Heart left ventricle (tissue), 13 donors: ENCODE data around the gene GRAMD4.

ENCODE experiments used
- POLR2A ChIP-seq, 2 donors: fragments of 450-650 bp; IDR thresholded peaks; one replicate each; pipeline ENCODE4 v1.6.1; 2017; ENCODE audit warnings: antibody characterized with exemption in 2 of 2, mild to moderate bottlenecking in 2 of 2, moderate library complexity in 2 of 2
- TF ChIP-seq, protein P1 (sequence below), 12 donors: fragments of 200-600 bp; sonication (generic) in 4 of 12; IDR thresholded peaks; one replicate each; pipeline versions ENCODE4 v1.5.0 to v1.8.0; 2018 to 2022; ENCODE audit warnings: antibody characterized with exemption in 12 of 12, mild to moderate bottlenecking in 5 of 12
- donor health status: ischemic (EF 13 %, LVEDD 7.1; RV severe dilation, severe dysfunction).
- donor health status: DM: no; HTN: yes; CAD: no.
- donor health status: DM: no; HTN: no; CAD: no.
- donor health status: ischemic (EF 25% LVEDD 6.9; RV normal size, moderate dysfunction).
- donor health status: ischemic (EF 25% LVEDD 5.7; RV mildly dilated, moderate dysfunction).
- donor health status: ischemic (EF 35%, LVEDD 5.7; RV mildly dilated, moderate dysfunction).
- donor health status: nonischemic (EF 11% LVEDD 7.7; RV severe dilation, severe dysfunction).
- donor health status: DM: yes; HTN: yes; CAD: no.
- donor health status: PGD.
- donor health status: ischemic (EF 29% LVEDD 5.4; RV normal size, mild dysfunction).
- donor health status: nonischemic (EF 23%, LVEDD 6.1; RV moderate dilation, normal function).

DNA sequence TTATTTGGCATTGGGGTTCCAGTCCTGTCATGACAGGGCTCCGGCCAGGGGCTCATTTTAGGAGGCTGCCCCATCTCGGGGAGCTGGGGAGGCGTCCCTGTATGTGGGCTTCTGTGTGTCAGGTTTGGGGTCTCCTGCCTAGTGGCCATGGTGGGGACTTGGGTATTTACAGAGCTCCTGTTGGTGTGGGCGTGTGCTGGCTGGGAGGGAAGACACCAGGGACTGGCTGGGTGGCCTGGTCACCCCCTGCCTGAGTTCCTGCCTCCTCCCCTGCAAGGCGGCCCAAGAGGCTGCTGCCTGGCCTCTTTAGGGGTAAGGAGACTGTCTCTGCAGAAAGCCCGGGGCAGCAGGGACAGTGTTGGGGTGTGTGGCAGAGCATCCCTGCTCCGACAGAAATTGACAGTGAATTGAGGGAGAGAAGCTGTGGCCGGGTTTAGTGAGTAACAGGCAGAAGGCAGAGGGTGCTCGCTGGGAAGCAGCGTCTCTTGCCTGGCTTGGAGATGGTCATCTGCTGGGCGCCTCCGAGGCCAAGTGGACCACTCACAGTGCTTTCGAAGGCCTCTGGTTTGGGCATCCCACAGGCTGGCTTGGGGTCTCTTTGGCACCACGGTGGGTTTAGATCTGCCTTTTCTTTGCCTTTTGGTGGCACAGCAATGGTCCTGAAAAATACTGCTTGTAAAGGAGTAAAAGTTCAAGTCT is 40.3 kb upstream of the GRAMD4 start:
- TF ChIP-seq, protein P1, sequence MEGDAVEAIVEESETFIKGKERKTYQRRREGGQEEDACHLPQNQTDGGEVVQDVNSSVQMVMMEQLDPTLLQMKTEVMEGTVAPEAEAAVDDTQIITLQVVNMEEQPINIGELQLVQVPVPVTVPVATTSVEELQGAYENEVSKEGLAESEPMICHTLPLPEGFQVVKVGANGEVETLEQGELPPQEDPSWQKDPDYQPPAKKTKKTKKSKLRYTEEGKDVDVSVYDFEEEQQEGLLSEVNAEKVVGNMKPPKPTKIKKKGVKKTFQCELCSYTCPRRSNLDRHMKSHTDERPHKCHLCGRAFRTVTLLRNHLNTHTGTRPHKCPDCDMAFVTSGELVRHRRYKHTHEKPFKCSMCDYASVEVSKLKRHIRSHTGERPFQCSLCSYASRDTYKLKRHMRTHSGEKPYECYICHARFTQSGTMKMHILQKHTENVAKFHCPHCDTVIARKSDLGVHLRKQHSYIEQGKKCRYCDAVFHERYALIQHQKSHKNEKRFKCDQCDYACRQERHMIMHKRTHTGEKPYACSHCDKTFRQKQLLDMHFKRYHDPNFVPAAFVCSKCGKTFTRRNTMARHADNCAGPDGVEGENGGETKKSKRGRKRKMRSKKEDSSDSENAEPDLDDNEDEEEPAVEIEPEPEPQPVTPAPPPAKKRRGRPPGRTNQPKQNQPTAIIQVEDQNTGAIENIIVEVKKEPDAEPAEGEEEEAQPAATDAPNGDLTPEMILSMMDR (IDR thresholded peaks at IDR 0.05) = no peak
- TF ChIP-seq POLR2A (IDR thresholded peaks at IDR 0.05) = no peak
